ENCODE data around the gene RASGRF1.
"Not testable (repeated sequence)": the region's sequence is repeated elsewhere in the genome, so short reads cannot be mapped to it uniquely, and the experiment has no call there.

The RASGRF1 gene

DNA sequence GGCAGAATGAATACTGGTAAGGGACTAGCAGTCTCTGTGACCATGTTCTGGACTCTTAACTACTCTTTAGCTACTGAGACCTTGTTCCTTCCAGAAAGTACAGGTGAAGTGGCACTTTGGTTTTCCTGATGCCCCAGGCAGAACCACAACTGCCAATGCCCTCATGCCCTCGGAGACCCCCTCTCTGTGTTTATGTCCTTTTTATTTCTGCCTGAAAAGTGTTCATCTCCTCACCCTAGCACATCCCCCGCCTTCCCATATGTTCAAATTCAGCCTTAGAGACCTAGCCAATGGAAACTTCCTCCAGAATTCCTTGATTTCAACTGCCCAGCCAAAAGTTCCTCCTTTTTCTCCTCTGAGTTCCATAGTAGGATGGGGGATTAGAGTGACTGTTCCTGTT is 23.3 kb upstream of the RASGRF1 start:
- H3K4me1 Mint-ChIP-seq: no peaks in the 10 kb centered on the region
- no peak overlapping the region for H3K4me3 Mint-ChIP-seq
- H3K27ac Mint-ChIP-seq: no peak overlapping the region
- H3K9me3 Mint-ChIP-seq: no peaks in the 10 kb centered on the region
- ATAC-seq: no peak
- DNase-seq: no peak
- H3K27me3 Mint-ChIP-seq: peaks cover 75% of the 10 kb centered on the region

- not testable (repeated sequence) for H3K27ac Mint-ChIP-seq, DNase-seq, ATAC-seq, H3K9me3 Mint-ChIP-seq, H3K4me3 Mint-ChIP-seq
- peaks cover 77% of the 10 kb centered on the region for H3K27me3 Mint-ChIP-seq
- H3K4me1 Mint-ChIP-seq: peaks cover 12% of the 10 kb centered on the region
Observed at GRCh38 chr15:79111404-79111803, 20.8 kb upstream of the RASGRF1 start.

DNA sequence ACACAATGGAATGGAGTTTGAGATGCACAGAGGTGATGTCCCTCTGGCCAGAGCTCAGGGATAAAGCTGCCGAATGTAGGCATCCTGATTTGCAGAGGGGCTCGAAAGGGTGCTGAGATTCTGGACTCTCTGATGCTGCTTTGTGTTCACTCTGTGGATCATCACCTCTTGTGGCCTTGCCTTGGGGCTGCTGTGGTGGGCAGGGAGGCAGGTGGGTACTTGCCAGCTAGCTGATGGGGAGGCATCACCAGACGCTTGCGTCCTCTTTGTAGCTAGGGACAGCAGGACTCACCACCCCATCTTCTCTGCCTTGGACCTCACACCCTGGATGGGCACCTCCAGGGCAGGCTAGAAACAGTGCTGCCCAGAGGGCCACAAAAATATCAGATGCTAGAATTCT is 14.6 kb upstream of the RASGRF1 start:
- peaks cover 71% of the 10 kb centered on the region for H3K27me3 Mint-ChIP-seq
- H3K9me3 Mint-ChIP-seq: no peaks in the 10 kb centered on the region
- no peak for DNase-seq
- H3K4me1 Mint-ChIP-seq: peaks cover 17% of the 10 kb centered on the region
- no peak for ATAC-seq
- H3K27ac Mint-ChIP-seq: peak overlapping the region in 1 of 2 donors; percentile 51
- H3K4me3 Mint-ChIP-seq: no peak overlapping the region

- no peak for ATAC-seq
- Mint-ChIP-seq H3K4me3 (no peak overlapping the region), H3K27me3 (peaks cover 55% of the 10 kb centered on the region), H3K9me3 (no peaks in the 10 kb centered on the region), H3K27ac (no peak overlapping the region), H3K4me1 (peaks cover 17% of the 10 kb centered on the region)
- no peak for DNase-seq
Observed at GRCh38 chr15:79102595-79102994, 12.0 kb upstream of the RASGRF1 start.

DNA sequence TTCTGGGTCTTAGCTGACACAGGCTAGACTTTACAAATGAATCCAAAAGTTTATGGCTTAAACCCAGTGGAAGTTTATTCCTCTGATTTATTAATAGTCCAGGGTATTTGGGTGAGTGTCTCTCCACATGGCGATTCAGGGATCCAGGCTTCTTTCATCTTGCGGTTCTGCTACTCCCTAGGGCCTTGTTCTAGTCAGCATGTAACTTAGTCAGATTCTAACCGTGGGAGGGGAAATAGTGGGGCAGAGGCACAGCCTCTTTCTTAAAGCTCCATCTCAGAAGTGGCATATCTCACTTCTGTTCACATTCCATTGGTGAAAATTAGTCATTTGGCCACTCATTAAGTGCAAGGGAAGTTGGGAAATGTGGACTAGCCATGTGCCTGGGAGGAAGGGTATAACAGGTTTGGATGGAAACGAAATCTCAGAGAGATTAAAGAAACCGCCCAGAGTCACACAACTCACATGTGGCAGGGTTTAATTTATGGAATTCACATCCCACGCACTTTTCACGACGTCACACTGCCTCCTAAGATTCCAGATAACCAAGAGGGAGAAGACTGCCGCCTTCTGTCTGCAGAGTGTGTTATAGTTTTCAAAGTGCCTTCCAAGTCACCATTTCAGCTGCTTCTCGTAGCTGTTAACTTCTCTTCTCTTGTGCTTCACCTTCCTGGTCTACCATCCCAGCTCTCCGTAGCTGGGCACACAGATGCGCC is 11.4 kb upstream of the RASGRF1 start:
- no peak overlapping the region for H3K4me3 Mint-ChIP-seq
- no peak for DNase-seq
- no peak for ATAC-seq
- H3K9me3 Mint-ChIP-seq: no peaks in the 10 kb centered on the region
- H3K27me3 Mint-ChIP-seq: peaks cover 57% of the 10 kb centered on the region
- H3K27ac Mint-ChIP-seq: no peak overlapping the region
- H3K4me1 Mint-ChIP-seq: peaks cover 12% of the 10 kb centered on the region

DNA sequence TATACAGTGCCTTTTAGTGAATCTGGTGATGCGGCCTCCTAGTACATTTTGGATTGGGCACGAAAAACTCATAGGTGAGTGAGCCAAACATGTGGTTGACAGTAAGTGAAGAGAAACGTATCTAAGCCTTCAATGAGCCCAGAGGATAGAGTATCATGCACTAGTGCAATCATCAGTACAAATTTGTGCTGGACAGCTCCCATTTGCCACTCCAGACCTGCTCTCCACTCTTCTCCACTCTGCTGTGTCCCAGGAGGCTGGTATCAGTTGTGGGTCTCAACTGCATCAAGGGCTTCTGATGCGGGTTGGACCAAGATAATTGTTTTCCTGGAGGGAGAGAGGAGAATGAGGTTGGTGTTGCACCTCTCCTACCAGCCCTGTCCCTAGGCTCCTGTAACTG is 9.1 kb upstream of the RASGRF1 start:
- no peak for DNase-seq
- Mint-ChIP-seq H3K4me1 (no peaks in the 10 kb centered on the region), H3K9me3 (no peaks in the 10 kb centered on the region), H3K4me3 (no peak overlapping the region), H3K27me3 (peaks cover 57% of the 10 kb centered on the region), H3K27ac (peak overlapping the region in 1 of 2 donors; percentile 37)
- ATAC-seq: no peak

DNA sequence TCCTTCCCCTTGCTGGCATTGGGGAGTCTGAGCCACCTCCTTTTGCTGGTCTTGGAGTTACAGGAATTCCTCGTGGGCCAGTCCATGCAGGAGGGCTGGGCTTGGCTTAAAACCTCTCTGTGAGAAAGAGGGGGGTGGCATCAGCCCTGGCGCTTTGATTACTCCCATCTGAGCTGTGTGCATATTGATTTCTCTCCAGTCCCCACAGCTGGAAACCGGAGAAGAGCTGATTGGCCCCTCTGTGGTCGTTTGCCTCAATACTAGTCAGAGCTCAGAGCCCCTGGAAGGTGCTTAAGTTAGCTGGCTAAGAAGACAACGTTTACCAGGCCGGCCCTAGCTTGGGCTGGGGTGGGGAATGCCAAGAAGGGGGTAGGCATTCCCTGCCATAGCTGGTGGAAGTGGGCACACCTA is 4.0 kb upstream of the RASGRF1 start:
- Mint-ChIP-seq H3K4me1 (peaks cover 26% of the 10 kb centered on the region), H3K9me3 (no peaks in the 10 kb centered on the region), H3K4me3 (no peak overlapping the region), H3K27ac (no peak overlapping the region), H3K27me3 (peaks cover 80% of the 10 kb centered on the region)
- no peak for DNase-seq
- ATAC-seq: no peak

GRCh38 chr15:79093352-79093935 is 2.9 kb upstream of the RASGRF1 start:
- H3K4me1 Mint-ChIP-seq: peaks cover 26% of the 10 kb centered on the region
- DNase-seq (no peak), ATAC-seq (no peak)
- no peak overlapping the region for H3K4me3 Mint-ChIP-seq
- no peaks in the 10 kb centered on the region for H3K9me3 Mint-ChIP-seq
- peaks cover 92% of the 10 kb centered on the region for H3K27me3 Mint-ChIP-seq
- H3K27ac Mint-ChIP-seq: no peak overlapping the region

GRCh38 chr15:79092382-79092781 is 1.8 kb upstream of the RASGRF1 start:
- Mint-ChIP-seq H3K9me3 (no peaks in the 10 kb centered on the region), H3K27me3 (peaks cover 97% of the 10 kb centered on the region), H3K27ac (no peak overlapping the region), H3K4me3 (peak overlapping the region in 1 of 2 donors; percentile 31), H3K4me1 (peaks cover 26% of the 10 kb centered on the region)
- ATAC-seq (peak; percentile 40), DNase-seq (no peak)

DNA sequence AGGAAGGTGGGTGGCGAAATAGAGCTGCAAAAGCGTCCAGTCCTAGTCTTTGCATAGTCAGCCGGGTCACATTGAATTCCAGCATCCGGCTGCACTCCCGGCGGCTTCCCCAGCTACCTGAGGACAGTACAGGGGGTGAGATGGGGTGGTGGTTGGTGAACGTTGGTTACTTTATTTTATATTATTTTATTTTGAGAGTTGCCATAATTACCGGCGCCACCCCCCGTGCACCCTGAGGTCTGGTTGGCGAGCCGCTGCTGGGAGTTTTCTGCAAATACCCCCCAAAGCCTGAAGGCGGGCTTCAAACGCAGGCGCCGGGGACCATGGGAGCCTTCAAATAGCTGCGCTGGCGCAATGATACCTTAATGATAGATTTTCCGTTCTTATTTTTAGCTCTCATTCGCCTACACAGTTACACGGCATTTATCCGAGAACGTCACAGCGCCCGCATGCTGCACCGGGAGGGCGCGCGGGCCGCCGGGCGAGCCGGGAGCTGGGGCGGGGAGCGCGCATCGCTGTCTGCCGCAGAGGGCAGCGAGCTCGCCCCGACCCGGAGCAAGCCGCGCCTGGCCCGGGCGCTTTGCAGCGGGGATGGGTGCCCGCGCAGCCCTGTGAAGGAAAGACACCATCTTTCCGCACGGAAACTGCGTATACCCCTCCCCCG is 756 bp upstream of the RASGRF1 start:
- H3K4me1 Mint-ChIP-seq: peaks cover 26% of the 10 kb centered on the region
- peak overlapping the region; percentile 53 to 74 for H3K4me3 Mint-ChIP-seq
- DNase-seq (peak in 1 of 2 donors; percentile 30), ATAC-seq (no peak)
- no peaks in the 10 kb centered on the region for H3K9me3 Mint-ChIP-seq
- H3K27ac Mint-ChIP-seq: no peak overlapping the region
- H3K27me3 Mint-ChIP-seq: peaks cover 97% of the 10 kb centered on the region

DNA sequence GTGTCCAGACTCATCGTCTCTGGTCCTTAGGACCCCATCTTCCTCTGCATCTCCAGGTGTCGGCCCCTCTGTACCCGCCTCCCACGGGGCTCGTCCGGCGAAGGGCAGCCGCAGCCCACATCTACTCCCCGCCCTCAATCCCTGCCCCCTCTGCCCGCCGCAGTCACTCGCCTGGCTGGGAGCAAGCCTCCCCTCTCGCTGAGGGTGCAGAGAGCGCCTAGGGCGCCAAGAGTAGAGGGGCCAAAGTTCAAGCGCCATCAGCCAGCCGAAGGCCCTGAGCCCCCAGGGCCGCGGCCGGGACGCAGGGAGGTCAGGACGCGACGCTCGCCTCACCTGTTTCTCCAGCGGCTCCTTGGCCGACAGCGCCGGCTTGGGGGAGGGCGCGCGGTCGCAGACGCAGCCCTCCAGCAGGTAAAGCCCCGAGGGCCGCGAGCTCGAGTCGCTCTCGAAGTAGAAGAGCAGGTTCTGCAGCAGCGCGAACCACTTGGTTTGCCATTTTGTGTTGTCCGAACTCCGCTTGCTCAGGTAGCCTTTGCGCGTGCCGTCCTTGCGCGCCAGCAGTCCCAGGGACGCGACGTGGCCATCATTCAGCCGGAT is 592 bp downstream of the RASGRF1 start:
- Mint-ChIP-seq H3K9me3 (no peaks in the 10 kb centered on the region), H3K27me3 (peaks cover 92% of the 10 kb centered on the region), H3K27ac (no peak overlapping the region), H3K4me1 (peaks cover 26% of the 10 kb centered on the region), H3K4me3 (peak overlapping the region in 1 of 2 donors; percentile 74)
- ATAC-seq (no peak), DNase-seq (no peak)

GRCh38 chr15:79089331-79089889 is 1.2 kb downstream of the RASGRF1 start:
- H3K27ac Mint-ChIP-seq: no peak overlapping the region
- peaks cover 26% of the 10 kb centered on the region for H3K4me1 Mint-ChIP-seq
- no peaks in the 10 kb centered on the region for H3K9me3 Mint-ChIP-seq
- ATAC-seq (no peak), DNase-seq (no peak)
- no peak overlapping the region for H3K4me3 Mint-ChIP-seq
- H3K27me3 Mint-ChIP-seq: peaks cover 92% of the 10 kb centered on the region

DNA sequence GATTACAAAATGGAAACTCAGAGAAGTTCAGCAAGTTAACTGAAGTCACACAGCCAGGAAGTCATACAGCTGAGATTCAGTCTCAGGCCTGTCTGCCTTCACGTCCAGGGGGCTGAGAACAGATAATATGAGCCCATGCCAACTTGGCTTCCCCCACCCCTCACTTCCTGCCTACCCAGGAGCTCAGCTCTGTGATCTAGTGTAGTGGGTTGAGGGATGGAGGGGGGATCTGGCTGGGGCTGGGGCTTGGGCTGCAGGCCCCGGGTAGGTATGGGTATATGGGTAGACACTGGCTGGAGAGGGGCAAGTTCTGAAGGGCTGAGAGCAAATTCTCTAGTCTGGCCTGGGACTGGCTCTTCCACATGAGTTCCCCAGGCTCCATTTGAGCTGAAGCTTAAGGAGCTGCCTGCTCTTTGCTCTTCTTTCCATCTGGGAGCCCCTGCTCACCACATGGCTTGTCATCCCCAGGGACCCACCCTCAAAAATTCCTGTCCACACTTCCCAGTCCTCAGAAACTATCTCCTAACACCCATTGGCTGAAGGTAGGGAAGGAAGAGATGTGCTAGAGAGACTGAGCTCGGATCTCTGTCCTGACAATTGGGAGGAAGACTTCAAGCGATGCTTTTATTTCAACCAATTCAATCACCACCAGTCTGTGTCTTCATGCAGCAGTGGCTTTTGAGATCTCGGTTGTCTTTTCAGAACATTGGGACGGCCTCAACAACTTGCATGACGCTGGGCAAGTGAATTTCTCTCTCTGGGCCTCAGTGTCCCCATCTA is 2.0 kb downstream of the RASGRF1 start:
- H3K4me1 Mint-ChIP-seq: peaks cover 26% of the 10 kb centered on the region
- no peak for DNase-seq
- peaks cover 93% of the 10 kb centered on the region for H3K27me3 Mint-ChIP-seq
- no peak overlapping the region for H3K4me3 Mint-ChIP-seq
- H3K9me3 Mint-ChIP-seq: no peaks in the 10 kb centered on the region
- H3K27ac Mint-ChIP-seq: no peak overlapping the region
- no peak for ATAC-seq

DNA sequence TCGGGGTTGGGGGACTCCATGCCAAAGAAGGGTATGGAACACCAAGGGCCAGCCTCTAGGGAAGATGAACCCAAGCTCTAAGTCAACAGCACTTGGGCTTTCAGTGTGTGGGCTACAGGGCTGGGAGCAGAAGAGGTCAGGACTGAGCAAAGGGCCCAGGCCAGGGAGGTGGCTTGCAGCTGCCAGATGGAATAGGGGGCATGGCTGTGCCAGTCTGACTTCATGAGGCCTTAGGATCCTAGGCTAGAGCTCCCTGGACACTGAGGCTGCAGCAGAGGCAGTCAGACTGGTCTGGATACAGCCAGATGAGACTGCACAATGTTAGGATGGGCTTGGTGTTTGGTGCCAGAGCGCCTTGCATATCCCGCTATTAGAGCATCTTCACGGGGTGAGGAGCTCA is 3.8 kb downstream of the RASGRF1 start:
- Mint-ChIP-seq H3K4me1 (peaks cover 19% of the 10 kb centered on the region), H3K9me3 (no peaks in the 10 kb centered on the region), H3K27ac (no peak overlapping the region), H3K4me3 (no peak overlapping the region), H3K27me3 (peaks cover 82% of the 10 kb centered on the region)
- ATAC-seq: no peak
- DNase-seq: no peak

DNA sequence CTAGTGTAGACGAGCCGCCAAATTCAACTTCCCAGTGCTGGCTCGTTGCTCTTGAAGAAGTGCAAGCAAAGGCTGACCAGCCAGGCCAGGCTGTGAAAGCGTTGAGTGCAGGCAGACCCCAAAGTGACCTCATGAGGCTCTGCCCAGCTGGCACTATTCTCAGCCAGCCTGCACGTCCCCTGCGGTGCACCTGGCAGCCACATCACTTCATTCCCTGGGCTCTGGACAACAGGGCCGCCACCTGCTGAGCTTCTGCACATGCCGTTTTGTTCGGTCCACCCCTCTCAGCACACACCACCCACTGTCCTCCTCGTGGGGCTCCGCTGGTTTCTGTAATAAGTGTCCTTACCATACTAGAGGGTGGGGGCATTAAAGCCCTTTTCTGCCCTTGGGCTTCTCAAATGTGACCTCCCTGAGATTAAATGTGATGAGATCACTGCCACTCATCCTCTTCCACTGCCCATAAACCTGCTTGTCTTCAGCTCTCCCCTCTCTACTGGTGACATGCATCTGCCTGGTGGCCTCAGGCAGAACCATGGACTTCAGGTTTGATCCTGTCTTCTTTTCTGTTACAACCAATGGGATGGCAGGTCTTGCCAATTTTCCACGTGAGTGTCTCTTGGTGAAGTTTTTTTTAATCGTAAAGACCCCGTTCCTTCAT is 6.1 kb downstream of the RASGRF1 start:
- H3K9me3 Mint-ChIP-seq: no peaks in the 10 kb centered on the region
- DNase-seq: no peak
- peaks cover 58% of the 10 kb centered on the region for H3K27me3 Mint-ChIP-seq
- H3K4me1 Mint-ChIP-seq: no peaks in the 10 kb centered on the region
- no peak overlapping the region for H3K4me3 Mint-ChIP-seq
- no peak overlapping the region for H3K27ac Mint-ChIP-seq
- ATAC-seq: no peak

Data from stimulated activated naive CD8-positive, alpha-beta T cell treated with anti-CD3 and anti-CD28 coated beads, Interleukin-15, amount 100 ng/mL, for 72 hours (primary cell).